ENCODE results near the gene CSNK1D.

GRCh38 chr17:82244413-82245133 is 28.9 kb downstream of the CSNK1D start:
- TF ChIP-seq CTCF (IDR thresholded peaks at IDR 0.05) (peak in 5 of 7 experiments; percentile 13 to 40 (median 28)), EP300 (IDR thresholded peaks at IDR 0.05) (no peak), POLR2A (IDR thresholded peaks at IDR 0.05) (no peak), POLR2AphosphoS5 (IDR thresholded peaks at IDR 0.05) (no peak)

All from stomach (tissue), 4 donors.